Measurements from ENCODE around the gene EFCAB13.

GRCh38 chr17:47287639-47288038, 36.1 kb upstream of the EFCAB13 start:
- TF ChIP-seq, protein P1, sequence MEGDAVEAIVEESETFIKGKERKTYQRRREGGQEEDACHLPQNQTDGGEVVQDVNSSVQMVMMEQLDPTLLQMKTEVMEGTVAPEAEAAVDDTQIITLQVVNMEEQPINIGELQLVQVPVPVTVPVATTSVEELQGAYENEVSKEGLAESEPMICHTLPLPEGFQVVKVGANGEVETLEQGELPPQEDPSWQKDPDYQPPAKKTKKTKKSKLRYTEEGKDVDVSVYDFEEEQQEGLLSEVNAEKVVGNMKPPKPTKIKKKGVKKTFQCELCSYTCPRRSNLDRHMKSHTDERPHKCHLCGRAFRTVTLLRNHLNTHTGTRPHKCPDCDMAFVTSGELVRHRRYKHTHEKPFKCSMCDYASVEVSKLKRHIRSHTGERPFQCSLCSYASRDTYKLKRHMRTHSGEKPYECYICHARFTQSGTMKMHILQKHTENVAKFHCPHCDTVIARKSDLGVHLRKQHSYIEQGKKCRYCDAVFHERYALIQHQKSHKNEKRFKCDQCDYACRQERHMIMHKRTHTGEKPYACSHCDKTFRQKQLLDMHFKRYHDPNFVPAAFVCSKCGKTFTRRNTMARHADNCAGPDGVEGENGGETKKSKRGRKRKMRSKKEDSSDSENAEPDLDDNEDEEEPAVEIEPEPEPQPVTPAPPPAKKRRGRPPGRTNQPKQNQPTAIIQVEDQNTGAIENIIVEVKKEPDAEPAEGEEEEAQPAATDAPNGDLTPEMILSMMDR (IDR thresholded peaks at IDR 0.05), result no peak
- no peak for TF ChIP-seq EZH2 (IDR thresholded peaks at IDR 0.05)

All from neural progenitor cell (in vitro differentiated cells).